HG03103 (cell line): ENCODE measurements around the gene LRP2BP.
A peak's percentile ranks its signal among the peaks of the same experiment; 100 is the strongest.
"Not testable (repeated sequence)": the region's sequence is repeated elsewhere in the genome, so short reads cannot be mapped to it uniquely, and the experiment has no call there.

ENCODE experiments used
- ATAC-seq: cut with Tn5 transposase; IDR thresholded peaks from one replicate; pipeline ENCODE4 v1.9.1; 2021; ENCODE audit warnings: low read depth; ENCODE audit not compliant: unreplicated experiment

LRP2BP gene

GRCh38 chr4:185362570-185362969 is 33.2 kb downstream of the LRP2BP start:
- not testable (repeated sequence) for ATAC-seq

- ATAC-seq = no peak
These were observed 33.9 kb downstream of the LRP2BP start for GRCh38 chr4:185361872-185362271.

GRCh38 chr4:185359767-185360446 is 35.8 kb downstream of the LRP2BP start:
- ATAC-seq = no peak

- ATAC-seq = no peak
These were observed 36.8 kb downstream of the LRP2BP start for GRCh38 chr4:185358959-185359358.

GRCh38 chr4:185358514-185358913 is 37.2 kb downstream of the LRP2BP start:
- ATAC-seq = no peak

- ATAC-seq = no peak
These were observed 37.8 kb downstream of the LRP2BP start for GRCh38 chr4:185357733-185358440.

GRCh38 chr4:185357211-185357610 is 38.5 kb downstream of the LRP2BP start:
- no peak for ATAC-seq

- ATAC-seq = no peak
These were observed 43.0 kb downstream of the LRP2BP start for GRCh38 chr4:185352741-185353140.

- ATAC-seq = no peak
These were observed 43.5 kb downstream of the LRP2BP start for GRCh38 chr4:185352202-185352601.

GRCh38 chr4:185351691-185352090 is 44.0 kb downstream of the LRP2BP start:
- ATAC-seq = no peak

GRCh38 chr4:185346975-185347601 is 48.6 kb downstream of the LRP2BP start:
- ATAC-seq = no peak

GRCh38 chr4:185344743-185345538 is 50.8 kb downstream of the LRP2BP start:
- ATAC-seq = peak; percentile 49

- no peak for ATAC-seq
These were observed 51.8 kb downstream of the LRP2BP start for GRCh38 chr4:185343726-185344581.

- peak; percentile 54 for ATAC-seq
These were observed 53.9 kb downstream of the LRP2BP start for GRCh38 chr4:185341841-185342240.

- peak; percentile 3 for ATAC-seq
These were observed 54.3 kb downstream of the LRP2BP start for GRCh38 chr4:185341377-185341776.

GRCh38 chr4:185339941-185340340 is 55.8 kb downstream of the LRP2BP start:
- peak; percentile 30 for ATAC-seq

- ATAC-seq = no peak
These were observed 60.1 kb downstream of the LRP2BP start for GRCh38 chr4:185335579-185335978.

- ATAC-seq = no peak
These were observed 61.4 kb downstream of the LRP2BP start for GRCh38 chr4:185334326-185334725.

- peak; percentile 68 for ATAC-seq
These were observed 62.9 kb downstream of the LRP2BP start for GRCh38 chr4:185332575-185333464.
